GM21825 (cell line): ENCODE measurements around the gene DEAF1.
"Not testable (repeated sequence)": the region's sequence is repeated elsewhere in the genome, so short reads cannot be mapped to it uniquely, and the experiment has no call there.

Experiments
- ATAC-seq: cut with Tn5 transposase; IDR thresholded peaks from one replicate; pipeline ENCODE4 v1.9.1; 2021; ENCODE audit warnings: mild to moderate bottlenecking, moderate library complexity; ENCODE audit not compliant: unreplicated experiment

DEAF1 gene, protein sequence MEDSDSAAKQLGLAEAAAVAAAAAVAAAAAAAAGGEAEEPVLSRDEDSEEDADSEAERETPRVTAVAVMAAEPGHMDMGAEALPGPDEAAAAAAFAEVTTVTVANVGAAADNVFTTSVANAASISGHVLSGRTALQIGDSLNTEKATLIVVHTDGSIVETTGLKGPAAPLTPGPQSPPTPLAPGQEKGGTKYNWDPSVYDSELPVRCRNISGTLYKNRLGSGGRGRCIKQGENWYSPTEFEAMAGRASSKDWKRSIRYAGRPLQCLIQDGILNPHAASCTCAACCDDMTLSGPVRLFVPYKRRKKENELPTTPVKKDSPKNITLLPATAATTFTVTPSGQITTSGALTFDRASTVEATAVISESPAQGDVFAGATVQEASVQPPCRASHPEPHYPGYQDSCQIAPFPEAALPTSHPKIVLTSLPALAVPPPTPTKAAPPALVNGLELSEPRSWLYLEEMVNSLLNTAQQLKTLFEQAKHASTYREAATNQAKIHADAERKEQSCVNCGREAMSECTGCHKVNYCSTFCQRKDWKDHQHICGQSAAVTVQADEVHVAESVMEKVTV

DNA sequence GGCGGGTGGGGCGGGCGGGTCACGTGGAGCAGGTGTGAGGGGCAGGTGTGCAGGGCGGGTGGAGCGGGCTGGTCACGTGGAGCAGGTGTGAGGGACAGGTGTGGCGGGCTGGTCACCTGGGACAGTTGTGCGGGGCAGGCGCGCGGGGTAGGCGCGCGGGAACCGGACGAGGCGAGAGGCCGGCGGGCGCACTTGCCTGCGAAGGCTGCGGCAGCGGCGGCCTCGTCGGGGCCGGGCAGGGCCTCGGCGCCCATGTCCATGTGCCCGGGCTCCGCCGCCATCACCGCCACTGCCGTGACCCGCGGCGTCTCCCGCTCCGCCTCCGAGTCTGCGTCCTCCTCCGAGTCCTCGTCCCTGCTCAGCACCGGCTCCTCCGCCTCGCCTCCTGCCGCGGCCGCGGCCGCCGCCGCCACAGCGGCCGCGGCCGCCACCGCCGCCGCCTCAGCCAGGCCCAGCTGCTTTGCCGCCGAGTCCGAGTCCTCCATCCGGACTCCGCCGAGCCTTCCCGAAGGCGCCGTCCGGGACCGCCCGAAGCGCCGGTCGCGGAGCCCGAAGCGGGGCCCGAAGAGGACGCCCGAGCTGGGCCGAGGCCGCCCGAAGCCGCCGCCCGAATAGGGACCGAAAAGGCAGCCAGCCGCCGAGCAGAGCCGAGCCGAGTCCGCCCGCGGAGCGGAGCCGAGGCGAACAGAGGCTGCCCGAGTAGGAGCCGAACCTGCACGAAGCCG lies at the start of gene DEAF1:
Gene DEAF1 (minus strand): TSS at position 660 of the 725 bp plus-strand sequence. CDS start 175 bp downstream, at position 485.
- ATAC-seq: peak; percentile 75

DNA sequence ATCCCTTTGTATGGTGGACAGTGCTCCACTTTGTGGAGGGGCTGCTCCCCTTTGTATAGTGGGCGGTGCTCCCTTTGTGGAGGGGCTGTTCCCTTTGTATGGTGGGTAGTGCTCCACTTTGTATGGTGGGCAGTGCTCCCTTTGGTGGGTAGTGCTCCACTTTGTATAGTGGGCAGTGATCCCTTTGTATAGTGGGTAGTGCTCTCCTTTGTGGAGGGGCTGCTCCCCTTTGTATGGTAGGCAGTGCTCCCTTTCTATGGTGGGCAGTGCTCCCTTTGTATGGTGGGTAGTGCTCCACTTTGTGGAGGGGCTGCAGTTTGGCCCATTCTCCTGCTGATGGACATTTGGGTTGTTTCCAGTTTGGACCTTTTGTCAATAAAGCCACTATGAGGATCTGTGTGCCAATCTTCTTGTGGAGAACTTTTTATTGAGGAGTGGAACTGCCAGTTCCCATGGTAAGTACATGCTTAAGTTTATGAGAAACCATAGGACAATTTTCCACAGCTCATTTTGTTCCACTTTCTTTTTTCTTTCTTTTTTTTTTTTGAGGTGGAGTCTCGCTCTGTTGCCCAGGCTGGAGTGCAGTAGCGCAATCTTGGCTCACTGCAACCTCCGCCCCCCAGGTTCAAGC lies 47.7 kb upstream of the DEAF1 start:
- ATAC-seq: no peak

GRCh38 chr11:742156-742546 lies 47.1 kb upstream of the DEAF1 start:
- ATAC-seq: no peak

GRCh38 chr11:737899-738298 lies 42.9 kb upstream of the DEAF1 start:
- ATAC-seq: not testable (repeated sequence)

- ATAC-seq: no peak
These were observed 42.3 kb upstream of the DEAF1 start for GRCh38 chr11:737366-737765.

- not testable (repeated sequence) for ATAC-seq
These were observed 39.5 kb upstream of the DEAF1 start for GRCh38 chr11:734541-734940.

DNA sequence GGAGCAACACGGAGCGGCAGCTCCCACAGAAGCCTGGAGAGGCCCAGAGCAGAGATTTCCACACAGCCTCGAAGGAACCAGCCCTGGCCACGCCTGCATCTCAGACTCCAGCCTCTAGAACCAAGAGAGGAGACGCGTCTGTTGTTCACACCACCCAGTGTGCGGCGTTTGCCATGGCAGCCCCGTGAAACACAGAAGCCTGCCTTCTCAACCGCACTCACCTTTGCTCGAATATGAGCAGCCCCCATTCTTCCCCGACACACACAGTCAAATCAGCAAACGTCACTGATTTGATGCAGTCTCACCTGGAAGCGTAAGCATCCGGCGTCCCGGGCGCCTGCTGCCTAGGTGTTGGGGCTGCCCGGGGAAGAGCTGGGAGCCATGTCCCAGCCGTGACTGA lies 38.0 kb upstream of the DEAF1 start:
- no peak for ATAC-seq

DNA sequence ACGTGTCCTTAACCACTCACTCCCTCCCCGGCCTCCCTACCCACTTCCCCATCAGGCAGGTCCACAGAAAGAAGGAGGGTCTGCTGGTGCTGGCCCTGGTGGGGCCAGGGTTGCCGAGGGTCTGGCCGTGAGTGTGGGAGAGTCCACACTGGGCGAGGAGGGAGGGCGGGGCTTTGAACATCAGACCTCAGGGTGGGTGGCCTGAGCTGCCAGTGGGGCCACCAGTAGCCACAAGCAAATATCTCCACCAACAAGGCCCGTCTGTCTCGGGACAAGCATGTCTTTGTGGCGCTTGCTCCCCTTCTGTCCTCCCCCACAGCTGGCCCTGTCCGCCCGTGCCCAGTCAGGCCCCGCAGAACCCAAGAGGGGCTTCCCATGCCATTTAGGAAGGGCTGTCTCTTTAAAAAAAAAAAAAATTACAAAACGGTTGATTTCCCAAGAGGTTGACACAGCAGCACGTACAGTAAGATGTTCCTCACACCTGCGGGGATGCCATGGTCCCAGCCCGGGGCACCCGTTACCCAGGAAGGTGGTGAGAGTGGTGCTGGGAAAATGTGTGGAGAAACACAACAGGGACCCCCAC lies 34.6 kb upstream of the DEAF1 start:
- ATAC-seq: no peak

- no peak for ATAC-seq
These were observed 34.0 kb upstream of the DEAF1 start for GRCh38 chr11:728901-729491.

DNA sequence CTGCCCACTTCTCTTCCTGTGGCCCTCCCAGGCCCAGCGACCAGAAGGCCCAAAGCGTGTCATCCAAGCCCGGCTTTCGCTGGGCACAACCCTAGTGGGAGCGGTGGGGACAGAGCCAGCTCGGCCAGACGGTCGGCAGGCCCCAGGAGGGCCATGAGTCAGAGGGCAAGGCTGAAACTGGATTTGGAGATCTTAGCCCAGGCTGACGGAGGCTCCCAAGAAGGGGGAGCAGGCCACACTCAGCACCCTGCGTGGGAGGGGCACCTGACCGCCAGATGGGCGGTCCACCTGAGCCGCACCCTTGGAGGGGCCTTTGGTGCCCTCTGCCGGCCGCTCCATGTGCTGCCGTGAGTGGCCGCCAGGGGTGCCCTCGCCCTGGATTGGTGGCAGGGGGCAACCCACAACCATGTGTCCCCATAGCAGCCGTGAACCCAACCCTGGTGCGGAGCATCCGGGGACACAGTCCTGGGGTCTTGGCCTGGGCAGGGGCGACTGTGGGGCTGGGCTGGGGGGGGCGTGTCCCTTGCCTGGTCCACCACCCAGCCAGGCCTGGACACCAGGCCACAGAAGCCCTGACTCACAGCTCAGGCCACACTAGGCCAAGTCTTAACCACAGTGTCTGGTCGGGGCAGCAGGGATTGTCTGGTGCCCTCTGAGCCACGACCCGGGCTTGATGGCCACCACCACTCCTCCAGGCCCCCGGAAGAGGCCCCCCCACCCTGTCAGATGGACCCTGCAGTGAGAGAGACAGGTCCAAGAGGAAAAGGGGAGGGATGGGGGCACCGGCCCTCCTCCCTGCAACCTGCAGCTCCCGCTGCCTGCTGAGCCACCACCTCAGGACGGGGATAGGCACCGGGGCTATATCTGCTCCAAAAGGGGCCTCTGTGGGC lies 33.1 kb upstream of the DEAF1 start:
- ATAC-seq: peak; percentile 54

DNA sequence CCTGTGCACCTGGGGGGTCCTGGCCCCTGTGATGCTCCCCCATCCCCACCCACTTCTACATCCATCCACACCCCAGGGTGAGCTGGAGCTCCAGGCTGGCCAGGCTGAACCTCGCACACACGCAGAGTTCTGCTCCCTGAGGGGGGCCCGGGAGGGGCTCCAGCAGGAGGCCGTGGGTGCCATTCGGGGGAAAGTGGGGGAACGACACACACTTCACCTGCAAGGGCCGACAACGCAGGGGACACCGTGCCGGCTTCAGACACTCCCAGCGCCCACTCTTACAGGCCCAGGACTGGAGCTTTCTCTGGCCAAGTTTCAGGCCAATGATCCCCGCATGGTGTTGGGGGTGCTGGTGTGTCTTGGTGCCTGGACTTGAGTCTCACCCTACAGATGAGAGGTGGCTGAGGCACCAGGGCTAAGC lies 32.3 kb upstream of the DEAF1 start:
- ATAC-seq: no peak

GRCh38 chr11:726278-727220 lies 31.5 kb upstream of the DEAF1 start:
- no peak for ATAC-seq

GRCh38 chr11:725624-726202 lies 30.7 kb upstream of the DEAF1 start:
- ATAC-seq: no peak

GRCh38 chr11:724778-725386 lies 29.9 kb upstream of the DEAF1 start:
- no peak for ATAC-seq

- no peak for ATAC-seq
These were observed 29.2 kb upstream of the DEAF1 start for GRCh38 chr11:724049-724777.

- no peak for ATAC-seq
These were observed 28.3 kb upstream of the DEAF1 start for GRCh38 chr11:723120-723883.
